K562 (cell line): Measurements from ENCODE around the gene DUSP10. TPM values are rescaled to one million over a fixed set of nuclear protein-coding genes. Genes with fewer than 3 reads are reported as not detected.

Experiments
- CREB3L1 ChIP-seq: fragments of 450-650 bp; IDR thresholded peaks from 2 replicates; pipeline ENCODE4 v1.6.1; 2014; ENCODE audit warnings: low read depth, mild to moderate bottlenecking, moderate library complexity, borderline replicate concordance
- CUX1 ChIP-seq: fragments of 200-800 bp; sonication (Bioruptor generic); IDR thresholded peaks from 2 replicates; pipeline ENCODE4 v1.6.1; 2016; ENCODE audit warnings: missing genetic modification characterization, missing compliant biosample characterization
- DACH1 ChIP-seq: fragments of 450-650 bp; IDR thresholded peaks from 2 replicates; pipeline ENCODE4 v1.6.1; 2018; ENCODE audit not compliant: partially characterized antibody
- JUNB ChIP-seq: fragments of 450-650 bp; formaldehyde crosslinking; conservative IDR thresholded peaks from 2 replicates; pipeline ENCODE4 v1.4.0; 2020; ENCODE audit warnings: mild to moderate bottlenecking
- MGA ChIP-seq: fragments of 450-650 bp; IDR thresholded peaks from 2 replicates; pipeline ENCODE4 v1.6.1; 2016; ENCODE audit warnings: mild to moderate bottlenecking, moderate library complexity
- PYGO2 ChIP-seq: fragments of 450-650 bp; IDR thresholded peaks from 2 replicates; pipeline ENCODE4 v1.6.1; 2016; ENCODE audit warnings: mild to moderate bottlenecking, missing genetic modification characterization, moderate library complexity, missing compliant biosample characterization
- ZNF212 ChIP-seq: fragments of 450-650 bp; formaldehyde crosslinking; IDR thresholded peaks from 2 replicates; pipeline ENCODE4 v1.4.0; 2020; ENCODE audit warnings: mild to moderate bottlenecking
- polyA plus RNA-seq, 8 experiments: library from polyadenylated mRNA; depleted of rRNA in 4 of 8; stranded (reverse) in 5 of 8; unstranded in 3 of 8; fragments of >200 nt; fragmentation: Nextera tagmentation in 2 of 8; fragmentation: Illumina TruSeq in 1 of 8; extraction: Ambion mirVana in 2 of 8; extraction: Trizol in 1 of 8; gene quantifications; 2 replicates each; pipeline versions ENCODE4 v1.2.1 to v1.2.3, GENCODE V29; 2011 to 2014; ENCODE audit warnings: inconsistent platforms in 1 of 8, missing spikeins in 1 of 8
- total RNA-seq, 7 experiments: library from RNA; depleted of rRNA in 6 of 7; stranded (reverse); fragments of >200 nt in 6 of 7; fragmentation: Illumina TruSeq in 2 of 7; extraction: Trizol in 2 of 7; gene quantifications; 2 replicates each; pipeline versions ENCODE4 v1.2.1 to v1.2.3, GENCODE V29; 2011 to 2021; ENCODE audit warnings: low replicate concordance in 1 of 7

Gene DUSP10
- total and polyA plus RNA-seq, 9 of the 15 experiments (the other 6 are each of a cell fraction or from before 2014, with no cell fraction given): 1.7 to 8.3 (median 6.1) TPM

GRCh38 chr1:221708076-221708571 lies 33.8 kb downstream of the DUSP10 start (continued):
- peak; percentile 89 for TF ChIP-seq MGA
- TF ChIP-seq ZNF212 (CRISPR knock-in tag): no peak
- 0 out of 2 replicates have a peak, but pooled peaks have one; percentile 48 for TF ChIP-seq CREB3L1
- peak; percentile 70 for TF ChIP-seq DACH1
- TF ChIP-seq PYGO2 (tag): 0 out of 2 replicates have a peak, but pooled peaks have one; percentile 66
- TF ChIP-seq JUNB (CRISPR knock-in tag): 0 out of 2 replicates have a peak, but pooled peaks have one; percentile 12
- TF ChIP-seq CUX1 (CRISPR knock-in tag): no peak
